Central memory CD4-positive, alpha-beta T cell (primary cell): ENCODE measurements around the gene PBX2.
"Not testable (repeated sequence)": the region's sequence is repeated elsewhere in the genome, so short reads cannot be mapped to it uniquely, and the experiment has no call there.

Experiments
- DNase-seq: peaks from one replicate; pipeline ENCODE4 v3.0.0; 2022

PBX2 gene

GRCh38 chr6:32186151-32186840 lies 3.7 kb downstream of the PBX2 start:
- DNase-seq: not testable (repeated sequence)

DNA sequence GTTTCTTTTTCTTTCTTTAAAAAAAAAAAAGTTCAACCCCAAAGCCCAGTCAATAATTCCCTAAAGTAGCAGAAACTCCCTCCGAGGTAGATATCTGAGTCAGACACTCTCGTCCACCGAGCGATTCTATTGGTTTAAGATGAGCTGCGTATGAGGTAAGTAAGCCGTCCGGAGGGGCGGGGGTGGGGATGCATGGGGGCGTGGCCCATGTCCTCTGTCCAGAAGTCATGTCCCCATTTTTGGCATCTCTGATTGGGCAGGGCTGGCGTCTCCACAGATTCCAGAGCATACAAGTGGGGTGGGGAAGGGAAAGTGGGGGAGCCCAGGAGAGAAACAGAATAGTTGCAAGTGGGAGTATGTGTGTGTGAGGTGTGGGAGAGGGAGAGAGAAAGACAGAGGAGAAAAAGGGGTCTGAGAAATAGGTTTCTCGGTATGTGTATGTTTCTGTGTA lies 4.3 kb downstream of the PBX2 start:
- peak; percentile 53 for DNase-seq

DNA sequence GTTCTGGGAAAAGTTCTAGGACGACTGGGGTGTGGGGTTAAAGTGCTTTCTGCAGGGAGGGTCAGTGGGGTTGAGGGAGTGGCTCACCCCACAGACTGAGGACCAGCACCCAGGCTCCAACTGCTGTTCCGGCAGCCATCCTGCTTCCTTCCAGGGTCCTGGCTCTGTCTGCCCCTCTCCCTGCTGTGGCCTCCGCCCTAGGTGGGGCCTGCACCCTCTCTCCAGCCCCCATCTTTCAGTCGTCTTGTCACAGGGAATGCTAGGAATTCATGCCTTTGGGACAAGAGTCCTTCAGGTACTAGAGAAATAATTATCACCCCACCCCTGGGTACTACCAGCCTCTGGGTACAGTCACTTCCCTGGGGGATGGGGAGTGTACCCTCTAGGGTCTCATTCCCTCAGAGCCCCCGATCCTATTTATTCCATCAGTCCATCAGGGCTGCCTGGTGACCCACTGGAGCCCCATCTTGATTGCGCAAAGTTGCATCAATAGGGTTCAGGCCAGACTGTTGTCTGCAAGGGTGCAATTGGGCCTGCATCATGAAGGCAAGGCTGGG lies 5.8 kb downstream of the PBX2 start, which contains the start of gene AGER:
Gene AGER, minus strand, starts transcription at position 170 of the 557 bp plus-strand sequence. Its CDS starts 31 bp downstream, at position 139.
- DNase-seq: no peak

GRCh38 chr6:32183483-32184083 lies 6.4 kb downstream of the PBX2 start:
- DNase-seq: no peak

DNA sequence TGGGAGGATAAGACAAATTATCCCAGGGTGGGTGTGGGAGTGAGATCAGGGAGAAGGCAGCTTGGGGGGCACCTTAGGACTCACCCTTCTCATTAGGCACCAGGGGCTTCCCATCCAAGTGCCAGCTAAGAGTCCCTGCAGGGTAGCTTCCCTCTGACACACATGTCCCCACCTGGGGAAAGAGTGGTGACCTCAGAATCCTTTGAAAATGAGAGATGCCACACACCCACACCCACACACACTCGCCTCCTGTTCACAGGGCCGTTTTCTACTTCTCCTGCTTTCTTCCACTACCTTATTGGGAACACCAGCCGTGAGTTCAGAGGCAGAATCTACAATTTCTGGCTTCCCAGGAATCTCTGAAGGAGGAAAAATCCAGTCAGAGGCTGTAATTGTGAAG lies 7.0 kb downstream of the PBX2 start:
- DNase-seq: no peak

DNA sequence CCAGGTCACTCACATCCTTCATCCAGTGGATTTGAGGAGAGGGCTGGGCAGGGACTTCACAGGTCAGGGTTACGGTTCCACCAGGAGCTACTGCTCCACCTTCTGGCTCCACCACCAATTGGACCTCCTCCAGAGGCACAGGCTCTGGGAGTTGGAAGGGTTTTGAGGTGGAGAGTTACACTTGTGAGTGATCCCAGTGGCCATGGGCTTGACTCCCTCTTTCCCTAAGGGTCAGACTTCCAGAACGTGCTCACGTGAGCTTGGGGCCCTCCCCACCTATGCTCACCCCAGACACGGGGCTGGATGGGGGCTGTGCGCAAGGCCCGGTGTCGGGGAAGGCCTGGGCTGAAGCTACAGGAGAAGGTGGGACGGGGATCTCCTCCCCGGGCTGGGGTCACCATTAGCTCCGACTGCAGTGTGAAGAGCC lies 7.4 kb downstream of the PBX2 start:
- no peak for DNase-seq

DNA sequence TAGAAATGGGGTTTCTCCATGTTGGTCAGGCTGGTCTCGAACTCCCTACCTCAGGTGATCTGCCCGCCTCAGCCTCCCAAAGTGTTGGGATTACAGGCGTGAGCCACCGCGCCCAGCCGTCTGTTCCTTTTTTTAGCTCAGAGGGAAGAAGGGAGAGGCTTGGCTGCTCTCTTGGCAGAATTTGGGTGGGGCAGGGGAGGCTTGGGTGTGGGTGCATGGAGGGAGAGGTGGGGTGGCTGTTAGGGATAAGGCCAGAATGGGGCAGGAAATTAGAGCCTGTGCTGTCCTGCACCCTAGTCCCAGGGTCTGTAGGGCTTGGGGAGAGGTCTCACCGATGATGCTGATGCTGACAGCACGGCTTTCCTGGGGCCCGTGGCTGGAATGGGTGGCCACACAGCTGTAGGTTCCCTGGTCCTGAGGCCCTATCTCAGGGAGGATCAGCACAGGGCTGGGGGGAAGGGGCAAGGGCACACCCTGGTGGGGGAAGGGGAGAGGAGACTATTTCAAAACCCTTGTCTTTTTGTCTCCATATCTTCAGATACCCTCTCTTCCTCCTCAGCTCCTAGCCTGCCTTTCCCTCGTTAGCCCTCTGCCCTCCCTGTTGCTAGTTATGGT lies 8.0 kb downstream of the PBX2 start:
- DNase-seq: no peak

GRCh38 chr6:32181148-32181702 lies 8.8 kb downstream of the PBX2 start:
- DNase-seq: no peak

DNA sequence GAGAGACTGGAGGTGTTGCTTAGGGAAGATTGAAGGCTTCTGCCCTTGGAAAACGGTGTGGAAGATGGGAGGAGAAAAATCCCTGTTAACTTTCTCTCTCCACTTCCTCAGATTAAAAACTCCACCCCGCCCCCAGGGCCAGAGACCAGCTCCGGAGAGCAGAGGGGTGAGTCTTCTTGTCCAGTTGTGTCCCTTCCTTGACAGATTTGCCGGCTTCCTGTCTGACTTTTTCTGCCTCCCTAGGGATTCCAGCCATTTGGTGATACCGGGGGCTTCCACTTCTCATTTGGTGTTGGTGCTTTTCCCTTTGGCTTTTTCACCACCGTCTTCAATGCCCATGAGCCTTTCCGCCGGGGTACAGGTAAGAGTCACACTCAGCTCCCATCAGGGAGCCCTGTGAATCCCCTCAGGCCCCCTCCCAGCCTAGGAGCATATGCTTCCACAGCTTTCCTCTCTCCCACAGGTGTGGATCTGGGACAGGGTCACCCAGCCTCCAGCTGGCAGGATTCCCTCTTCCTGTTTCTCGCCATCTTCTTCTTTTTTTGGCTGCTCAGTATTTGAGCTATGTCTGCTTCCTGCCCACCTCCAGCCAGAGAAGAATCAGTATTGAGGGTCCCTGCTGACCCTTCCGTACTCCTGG lies 10.1 kb downstream of the PBX2 start:
- no peak for DNase-seq

DNA sequence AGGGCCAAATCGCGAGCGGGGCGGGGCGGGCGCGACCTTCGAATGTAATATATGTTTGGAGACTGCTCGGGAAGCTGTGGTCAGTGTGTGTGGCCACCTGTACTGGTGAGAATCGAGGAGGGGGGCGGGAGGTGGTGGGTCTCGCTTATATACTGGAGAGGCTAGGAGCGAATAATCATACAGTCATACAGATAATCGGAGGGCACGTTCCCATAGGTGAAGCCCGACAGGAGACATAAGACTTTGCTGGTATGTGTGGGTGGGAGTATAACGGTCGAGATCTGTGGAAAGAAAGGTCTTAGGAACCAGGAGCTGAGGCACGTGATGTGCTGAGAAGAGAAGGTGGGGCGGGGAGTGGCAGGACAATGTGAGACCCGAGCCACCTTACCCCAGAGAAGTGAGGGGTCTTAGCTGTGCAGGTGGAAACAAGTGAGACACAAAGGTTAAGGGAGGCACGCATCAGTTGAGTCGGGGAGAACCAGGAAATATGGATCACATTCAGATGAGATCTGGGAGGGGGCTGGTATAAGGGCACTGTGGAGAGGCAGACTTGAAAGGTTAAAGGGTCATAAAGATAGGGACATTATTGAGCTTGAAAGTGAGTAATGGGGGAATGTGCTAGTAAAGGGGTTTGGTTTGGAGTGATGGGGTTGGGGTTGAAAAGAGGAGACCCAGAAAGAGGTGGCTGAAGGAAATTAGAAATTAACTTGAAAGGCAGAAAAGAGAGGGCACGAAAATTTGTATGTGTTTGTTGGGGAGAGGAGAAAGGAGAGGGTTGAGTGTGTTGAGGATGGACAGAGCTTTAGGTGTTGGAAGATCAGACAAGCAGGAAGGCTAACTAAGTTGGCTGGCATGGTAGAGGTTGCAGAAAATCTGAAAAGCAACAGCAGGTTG lies 11.2 kb downstream of the PBX2 start:
- DNase-seq: no peak

- DNase-seq: peak; percentile 99
Observed at GRCh38 chr6:32177788-32178546, 12.0 kb downstream of the PBX2 start, which contains the start of gene RNF5. TSS of gene RNF5 (plus strand) at chr6:32178405. CDS start at chr6:32178512, 107 bp downstream.

- no peak for DNase-seq
Observed at GRCh38 chr6:32177183-32177787, 12.7 kb downstream of the PBX2 start.

- DNase-seq: no peak
Observed at GRCh38 chr6:32176476-32177182, 13.4 kb downstream of the PBX2 start.

DNA sequence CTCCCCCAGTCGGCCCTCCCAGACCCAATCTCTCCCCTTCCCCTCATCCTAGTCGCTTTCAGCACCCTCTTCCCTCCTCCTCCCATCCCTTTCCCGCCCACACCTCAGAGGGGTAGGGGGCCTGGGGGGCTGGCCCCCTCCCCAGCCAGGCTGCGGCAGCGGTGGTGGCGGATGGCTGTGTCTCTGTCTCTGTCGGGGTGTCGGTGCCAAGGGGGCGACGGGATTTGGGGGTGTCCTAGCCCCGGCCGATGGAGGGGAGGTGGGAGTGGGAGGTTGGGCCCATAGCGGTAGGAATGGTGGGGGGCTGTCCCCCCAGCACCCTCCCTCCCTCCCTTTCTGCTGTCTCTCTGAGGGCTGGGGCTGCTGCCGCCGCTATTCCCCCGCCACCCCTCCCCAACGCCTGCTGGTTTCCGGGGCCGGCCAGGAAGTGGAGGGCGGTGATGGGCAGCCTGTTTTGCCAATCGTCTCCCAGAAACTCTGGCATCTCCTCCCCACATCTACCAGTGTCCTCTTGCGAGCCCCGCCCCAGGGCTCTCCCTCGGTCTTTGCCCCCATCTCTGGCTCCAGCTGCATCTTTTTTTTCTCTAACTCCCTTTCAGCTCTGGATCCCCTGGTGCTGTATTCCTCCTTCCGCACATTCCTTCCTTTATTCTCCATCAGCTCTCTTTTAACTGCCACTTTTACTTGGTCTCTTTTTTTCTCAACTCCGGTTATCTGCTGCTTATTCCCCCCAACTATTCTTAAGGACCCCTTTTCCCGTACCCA lies 14.1 kb downstream of the PBX2 start, which contains the start of gene AGPAT1:
Gene AGPAT1, minus strand, starts transcription at position 374 of the 765 bp plus-strand sequence. CDS start 4,588 bp downstream, outside the sequence.
- DNase-seq: peak; percentile 93

DNA sequence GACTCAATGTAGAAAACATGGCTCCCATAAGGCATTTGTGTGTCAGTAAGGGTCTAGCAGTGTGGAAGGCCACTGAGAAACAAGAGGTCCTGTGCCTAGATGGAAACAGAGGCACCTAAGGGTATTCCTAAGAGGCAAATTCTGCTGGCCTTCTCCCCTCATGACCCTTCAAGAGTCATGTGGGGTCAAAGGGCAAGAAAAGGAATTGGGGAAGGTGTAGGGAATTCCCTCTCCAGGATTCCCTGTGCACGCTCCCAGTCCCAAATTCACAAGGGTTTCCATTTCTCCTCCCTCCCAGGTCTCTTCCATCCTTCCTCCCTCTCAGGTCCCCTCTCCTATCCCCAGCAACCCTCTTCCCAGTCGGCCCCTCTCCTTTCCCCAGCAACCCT lies 14.7 kb downstream of the PBX2 start:
- DNase-seq: no peak

- DNase-seq: no peak
Observed at GRCh38 chr6:32174416-32174815, 15.6 kb downstream of the PBX2 start.

DNA sequence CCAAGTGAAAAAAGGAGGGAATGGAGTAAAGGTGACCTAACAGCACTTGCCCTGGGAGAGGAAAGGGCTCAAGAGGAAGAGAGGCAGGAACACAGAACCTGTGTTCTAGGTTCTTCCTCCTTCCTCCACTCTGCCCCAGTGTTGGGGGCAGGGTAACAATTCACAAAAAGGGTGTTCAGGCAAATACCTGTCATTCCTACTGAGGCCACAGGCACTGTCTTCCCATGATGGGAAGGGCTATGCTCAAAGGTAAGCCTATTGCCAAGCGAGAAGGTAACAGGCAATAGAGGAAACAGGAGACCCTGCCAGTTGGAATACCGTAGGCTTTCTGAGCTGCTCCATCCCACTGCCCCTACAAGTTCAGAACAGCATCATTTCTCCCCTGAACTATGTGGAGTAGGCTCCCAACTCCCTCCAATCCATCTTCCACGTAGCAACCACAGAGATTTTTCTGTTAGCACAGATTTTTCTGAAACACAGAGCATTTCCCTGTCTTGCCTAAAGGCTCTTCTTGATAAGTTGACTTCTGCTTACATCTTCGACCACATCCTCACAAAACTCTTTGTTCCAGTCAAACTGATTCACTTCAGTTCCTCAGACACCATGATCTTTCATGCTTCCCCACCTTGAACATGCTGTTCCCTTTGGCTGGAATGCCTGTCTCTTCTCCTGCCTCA lies 16.8 kb downstream of the PBX2 start:
- DNase-seq: no peak

GRCh38 chr6:32171234-32171633 lies 18.8 kb downstream of the PBX2 start:
- no peak for DNase-seq
